Measurements from ENCODE around the gene TMEM213.

The TMEM213 gene

GRCh38 chr7:138882249-138882648, 84.5 kb downstream of the TMEM213 start:
- Histone ChIP-seq H3K9me3 (ENCODE audit: control insufficient read depth, insufficient read depth, low read length) (no peaks in the 10 kb centered on the region), H3K9ac (ENCODE audit: low read depth, low read length) (no peak overlapping the region), H3K36me3 (ENCODE audit: insufficient read depth, low read length) (no peaks in the 10 kb centered on the region), H3K4me1 (ENCODE audit: insufficient read depth, low read length) (no peaks in the 10 kb centered on the region)

DNA sequence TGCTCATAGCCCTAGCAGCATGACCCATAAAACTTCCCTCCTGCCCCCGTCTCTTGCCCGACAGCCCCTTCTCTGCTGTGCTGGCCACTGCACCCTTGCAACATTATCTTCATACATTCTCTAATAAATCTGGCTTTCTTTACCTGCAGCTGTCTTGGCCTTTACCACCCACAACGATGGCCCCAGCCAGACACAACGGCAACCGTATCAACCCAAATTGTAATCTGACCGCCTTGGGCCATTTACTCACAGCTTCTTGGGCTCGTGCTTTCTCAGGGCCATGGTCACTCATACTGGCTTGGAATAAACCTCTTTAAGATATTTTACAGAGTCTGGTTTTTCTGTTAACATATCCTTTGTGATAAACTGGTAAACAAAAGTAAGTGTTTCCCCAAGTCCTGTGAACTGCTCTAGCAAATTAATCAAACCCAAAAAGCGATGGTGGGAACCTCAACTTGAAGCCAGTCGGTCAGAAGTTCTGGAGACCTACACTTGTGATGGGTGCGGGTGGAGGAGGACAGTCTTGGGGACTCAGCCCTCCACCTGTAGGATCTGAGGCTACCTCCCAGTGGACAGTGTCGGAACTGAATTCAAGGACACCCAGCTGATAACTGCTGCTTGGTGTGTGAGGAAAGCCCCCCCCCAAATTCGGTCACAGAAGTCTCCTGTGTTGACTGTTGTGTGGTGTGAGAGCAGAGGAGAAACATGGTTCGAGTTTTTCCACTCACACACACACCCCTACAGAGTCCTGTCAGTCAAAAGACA, 87.8 kb downstream of the TMEM213 start:
- no peaks in the 10 kb centered on the region for H3K36me3 ChIP-seq (ENCODE audit: insufficient read depth, low read length)
- H3K9ac ChIP-seq (ENCODE audit: low read depth, low read length): no peak overlapping the region
- no peaks in the 10 kb centered on the region for H3K9me3 ChIP-seq (ENCODE audit: control insufficient read depth, insufficient read depth, low read length)
- no peaks in the 10 kb centered on the region; the same call in 1 of the 2 replicates for H3K4me1 ChIP-seq (ENCODE audit: insufficient read depth, low read length)

- H3K9ac ChIP-seq (ENCODE audit: low read depth, low read length): no peak overlapping the region
These were observed 88.7 kb downstream of the TMEM213 start for GRCh38 chr7:138886501-138886917.

GRCh38 chr7:138887085-138887710, 89.4 kb downstream of the TMEM213 start:
- Histone ChIP-seq H3K36me3 (ENCODE audit: insufficient read depth, low read length) (no peaks in the 10 kb centered on the region), H3K4me1 (ENCODE audit: insufficient read depth, low read length) (no peaks in the 10 kb centered on the region; the same call in 1 of the 2 replicates), H3K9me3 (ENCODE audit: control insufficient read depth, insufficient read depth, low read length) (no peaks in the 10 kb centered on the region), H3K9ac (ENCODE audit: low read depth, low read length) (no peak overlapping the region)

More at GRCh38 chr7:138886501-138886917, 88.7 kb downstream of the TMEM213 start:
- H3K4me1 ChIP-seq (ENCODE audit: insufficient read depth, low read length): no peaks in the 10 kb centered on the region; the same call in 1 of the 2 replicates
- no peaks in the 10 kb centered on the region for H3K9me3 ChIP-seq (ENCODE audit: control insufficient read depth, insufficient read depth, low read length)
- no peaks in the 10 kb centered on the region for H3K36me3 ChIP-seq (ENCODE audit: insufficient read depth, low read length)
